K562 (cell line): ENCODE data around the gene AMFR. TPM values are rescaled to one million over a fixed set of nuclear protein-coding genes. Genes with fewer than 3 reads are reported as not detected.

ENCODE experiments used
- ARID4B ChIP-seq: sonication (generic); formaldehyde crosslinking; IDR thresholded peaks from 2 replicates; pipeline ENCODE4 v1.8.0; 2022; ENCODE audit warnings: mild to moderate bottlenecking, missing genetic modification reagents
- BRD4 ChIP-seq: fragments of 200-600 bp; sonication (generic); IDR thresholded peaks from 2 replicates; pipeline ENCODE4 v1.6.1; 2017; ENCODE audit warnings: inconsistent platforms
- FOXJ2 ChIP-seq: fragments of 200-800 bp; sonication (Bioruptor generic); IDR thresholded peaks from 2 replicates; pipeline ENCODE4 v1.6.1; 2016; ENCODE audit warnings: missing genetic modification characterization, missing compliant biosample characterization
- GTF2E2 ChIP-seq: fragments of 200-800 bp; sonication (Bioruptor generic); IDR thresholded peaks from 2 replicates; pipeline ENCODE4 v1.6.1; 2016; ENCODE audit warnings: missing genetic modification characterization, missing compliant biosample characterization
- HLTF ChIP-seq: fragments of 450-650 bp; IDR thresholded peaks from 2 replicates; pipeline ENCODE4 v1.6.1; 2016
- MBD1 ChIP-seq: fragments of 250-450 bp; sonication (Bioruptor Pico); IDR thresholded peaks from 2 replicates; pipeline ENCODE4 v1.8.0; 2022; ENCODE audit warnings: inconsistent platforms
- NR1H2 ChIP-seq: sonication (generic); formaldehyde crosslinking; IDR thresholded peaks from 2 replicates; pipeline ENCODE4 v1.4.0; 2020; ENCODE audit warnings: mild to moderate bottlenecking, missing genetic modification reagents
- PURB ChIP-seq: sonication (generic); formaldehyde crosslinking; IDR thresholded peaks from 2 replicates; pipeline ENCODE4 v1.9.0; 2021; ENCODE audit warnings: low read depth, mild to moderate bottlenecking, missing genetic modification reagents
- ZNF695 ChIP-seq: fragments of 450-650 bp; formaldehyde crosslinking; IDR thresholded peaks from 2 replicates; pipeline ENCODE4 v1.4.0; 2020; ENCODE audit warnings: mild to moderate bottlenecking, moderate library complexity
- polyA plus RNA-seq, 8 experiments: library from polyadenylated mRNA; depleted of rRNA in 4 of 8; stranded (reverse) in 5 of 8; unstranded in 3 of 8; fragments of >200 nt; fragmentation: Nextera tagmentation in 2 of 8; fragmentation: Illumina TruSeq in 1 of 8; extraction: Ambion mirVana in 2 of 8; extraction: Trizol in 1 of 8; gene quantifications; 2 replicates each; pipeline versions ENCODE4 v1.2.1 to v1.2.3, GENCODE V29; 2011 to 2014; ENCODE audit warnings: inconsistent platforms in 1 of 8, missing spikeins in 1 of 8
- total RNA-seq, 7 experiments: library from RNA; depleted of rRNA in 6 of 7; stranded (reverse); fragments of >200 nt in 6 of 7; fragmentation: Illumina TruSeq in 2 of 7; extraction: Trizol in 2 of 7; gene quantifications; 2 replicates each; pipeline versions ENCODE4 v1.2.1 to v1.2.3, GENCODE V29; 2011 to 2021; ENCODE audit warnings: low replicate concordance in 1 of 7
- TF ChIP-seq, protein P1 (sequence below), 2 experiments: fragments of 450-650 bp; IDR thresholded peaks; 2 replicates each; pipeline ENCODE4 v1.6.1; 2016; ENCODE audit warnings: mild to moderate bottlenecking in 2 of 2, borderline replicate concordance in 1 of 2, low read depth in 1 of 2, moderate library complexity in 1 of 2

The AMFR gene
- total and polyA plus RNA-seq, 9 of the 15 experiments (the other 6 are each of a cell fraction or from before 2014, with no cell fraction given): 15.6 to 113 (median 58.4) TPM

GRCh38 chr16:56450986-56451752 is 25.8 kb upstream of the AMFR start, which contains the start of the genes NUDT21 and OGFOD1 (continued):
- TF ChIP-seq, protein P1, sequence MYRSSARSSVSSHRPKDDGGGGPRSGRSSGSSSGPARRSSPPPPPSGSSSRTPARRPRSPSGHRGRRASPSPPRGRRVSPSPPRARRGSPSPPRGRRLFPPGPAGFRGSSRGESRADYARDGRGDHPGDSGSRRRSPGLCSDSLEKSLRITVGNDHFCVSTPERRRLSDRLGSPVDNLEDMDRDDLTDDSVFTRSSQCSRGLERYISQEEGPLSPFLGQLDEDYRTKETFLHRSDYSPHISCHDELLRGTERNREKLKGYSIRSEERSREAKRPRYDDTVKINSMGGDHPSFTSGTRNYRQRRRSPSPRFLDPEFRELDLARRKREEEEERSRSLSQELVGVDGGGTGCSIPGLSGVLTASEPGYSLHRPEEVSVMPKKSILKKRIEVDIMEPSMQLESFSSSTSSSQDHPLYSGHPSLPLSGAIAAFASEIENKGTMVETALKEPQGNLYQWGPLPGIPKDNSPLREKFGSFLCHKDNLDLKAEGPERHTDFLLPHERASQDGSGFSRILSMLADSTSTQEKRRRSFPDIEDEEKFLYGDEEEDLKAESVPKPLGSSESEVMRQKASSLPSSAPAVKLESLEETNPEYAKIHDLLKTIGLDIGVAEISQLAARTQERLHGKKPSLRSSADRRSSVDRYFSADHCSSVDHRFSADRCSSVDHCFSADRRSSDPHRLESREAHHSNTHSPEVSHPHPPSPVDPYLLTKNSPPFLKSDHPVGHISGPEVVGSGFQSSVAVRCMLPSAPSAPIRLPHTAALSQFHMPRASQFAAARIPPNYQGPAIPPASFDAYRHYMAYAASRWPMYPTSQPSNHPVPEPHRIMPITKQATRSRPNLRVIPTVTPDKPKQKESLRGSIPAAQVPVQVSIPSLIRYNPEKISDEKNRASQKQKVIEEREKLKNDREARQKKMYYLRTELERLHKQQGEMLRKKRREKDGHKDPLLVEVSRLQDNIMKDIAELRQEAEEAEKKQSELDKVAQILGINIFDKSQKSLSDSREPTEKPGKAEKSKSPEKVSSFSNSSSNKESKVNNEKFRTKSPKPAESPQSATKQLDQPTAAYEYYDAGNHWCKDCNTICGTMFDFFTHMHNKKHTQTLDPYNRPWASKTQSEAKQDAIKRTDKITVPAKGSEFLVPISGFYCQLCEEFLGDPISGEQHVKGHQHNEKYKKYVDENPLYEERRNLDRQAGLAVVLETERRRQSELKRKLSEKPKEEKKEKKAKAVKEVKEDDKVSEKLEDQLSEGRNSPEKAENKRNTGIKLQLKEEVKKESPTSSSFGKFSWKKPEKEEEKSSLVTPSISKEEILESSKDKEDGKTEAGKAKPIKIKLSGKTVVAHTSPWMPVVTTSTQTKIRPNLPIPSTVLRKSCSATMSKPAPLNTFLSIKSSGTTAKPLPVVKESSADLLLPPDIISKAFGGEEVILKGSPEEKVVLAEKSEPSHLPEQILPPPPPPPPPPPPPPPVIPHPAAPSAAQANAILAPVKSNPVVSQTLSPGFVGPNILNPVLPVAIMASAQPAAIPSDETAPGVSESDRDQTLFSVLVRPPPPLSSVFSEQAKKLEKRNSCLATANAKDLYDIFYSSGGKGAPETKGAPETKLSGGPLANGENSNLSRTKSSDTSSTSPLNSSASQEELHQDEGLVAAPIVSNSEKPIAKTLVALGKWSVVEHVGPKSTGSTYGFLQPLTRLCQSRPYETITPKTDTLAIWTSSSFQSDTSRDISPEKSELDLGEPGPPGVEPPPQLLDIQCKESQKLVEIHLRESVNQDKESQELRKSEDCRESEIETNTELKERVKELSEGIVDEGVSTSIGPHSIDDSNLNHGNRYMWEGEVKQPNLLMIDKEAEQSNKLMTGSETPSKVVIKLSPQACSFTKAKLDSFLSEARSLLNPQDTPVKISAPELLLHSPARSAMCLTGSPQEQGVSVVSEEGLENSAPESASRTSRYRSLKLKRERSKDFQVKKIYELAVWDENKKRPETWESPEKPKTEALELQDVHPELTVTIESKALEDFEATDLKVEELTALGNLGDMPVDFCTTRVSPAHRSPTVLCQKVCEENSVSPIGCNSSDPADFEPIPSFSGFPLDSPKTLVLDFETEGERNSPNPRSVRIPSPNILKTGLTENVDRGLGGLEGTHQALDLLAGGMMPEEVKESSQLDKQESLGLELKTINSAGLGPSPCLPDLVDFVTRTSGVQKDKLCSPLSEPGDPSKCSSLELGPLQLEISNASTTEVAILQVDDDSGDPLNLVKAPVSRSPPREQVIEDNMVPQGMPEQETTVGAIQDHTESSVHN (IDR thresholded peaks at IDR 0.05; ENCODE audit: borderline replicate concordance in 1 of 2, low read depth in 1 of 2): peak in 1 of 2 experiments; percentile 38; a peak in 1 of 4 replicates
- TF ChIP-seq FOXJ2 (tag): 0 out of 2 replicates have a peak, but pooled peaks have one; percentile 47
- peak; percentile 88 for TF ChIP-seq ARID4B (CRISPR knock-in tag)
- no peak for TF ChIP-seq PURB (CRISPR knock-in tag)
- no peak for TF ChIP-seq BRD4
- TF ChIP-seq HLTF: peak; percentile 66
- no peak for TF ChIP-seq NR1H2 (CRISPR knock-in tag)
- TF ChIP-seq GTF2E2 (tag): peak; percentile 68; the same call in 1 of the 2 replicates
- no peak for TF ChIP-seq MBD1
- no peak for TF ChIP-seq ZNF695 (CRISPR knock-in tag)
